H1 (cell line): ENCODE data around the gene APP. TPM values are rescaled to one million over a fixed set of nuclear protein-coding genes. Genes with fewer than 3 reads are reported as not detected.

ENCODE experiments used
- BCL11A ChIP-seq, 2 experiments: IDR thresholded peaks; one replicate each; pipeline ENCODE4 v1.6.1; 2011; ENCODE audit warnings: low read depth in 2 of 2, low read length in 2 of 2, mild to moderate bottlenecking in 2 of 2
- EGR1 ChIP-seq: IDR thresholded peaks from 2 replicates; pipeline ENCODE4 v1.6.1; 2011; ENCODE audit warnings: low read depth, low read length, borderline replicate concordance
- EZH2 ChIP-seq: fragments of 200-600 bp; sonication (generic); IDR thresholded peaks from 2 replicates; pipeline ENCODE4 v1.7.1; 2012; ENCODE audit warnings: low read depth, mild to moderate bottlenecking, moderate library complexity, low read length, inconsistent platforms; ENCODE audit not compliant: severe bottlenecking
- HDAC6 ChIP-seq: IDR thresholded peaks from one replicate; pipeline ENCODE4 v1.7.1; 2012; ENCODE audit warnings: low read depth, mild to moderate bottlenecking, inconsistent platforms, low read length, moderate library complexity
- POLR2AphosphoS5 ChIP-seq: IDR thresholded peaks from 2 replicates; pipeline ENCODE4 v1.6.1; 2011; ENCODE audit warnings: low read depth, low read length
- polyA plus RNA-seq, 7 experiments: library from polyadenylated mRNA; depleted of rRNA in 3 of 7; stranded (reverse) in 5 of 7; unstranded in 2 of 7; fragments of >200 nt in 5 of 7; fragments of 200-250 nt in 2 of 7; gene quantifications; 1 replicate in 5 of 7; 2 replicates in 1 of 7; 4 replicates in 1 of 7; pipeline versions ENCODE4 v1.2.1 to v1.2.3, GENCODE V29; 2011 to 2013; ENCODE audit warnings: missing spikeins in 2 of 7, mixed read lengths in 2 of 7
- total RNA-seq: library from RNA; stranded (reverse); fragmentation: NEBNext Ultra II Directional; extraction: Animal tissue kit (Norgen Biotek cat#: 25700); gene quantifications from 2 replicates; pipeline ENCODE4 v1.2.1, GENCODE V29; 2021
- TF ChIP-seq, protein P1 (sequence below): IDR thresholded peaks from 2 replicates; pipeline ENCODE4 v1.6.1; 2012; ENCODE audit warnings: low read length, inconsistent platforms
- TF ChIP-seq, protein P2 (sequence below): fragments of 300-600 bp; sonication (generic); IDR thresholded peaks from 2 replicates; pipeline ENCODE4 v1.7.1; 2012; ENCODE audit warnings: low read length, moderate library complexity, mild to moderate bottlenecking, inconsistent platforms; ENCODE audit not compliant: insufficient replicate concordance
- TF ChIP-seq, protein P3 (sequence below): IDR thresholded peaks from 2 replicates; pipeline ENCODE4 v1.6.1; 2012; ENCODE audit warnings: inconsistent platforms

Gene APP
- total and polyA plus RNA-seq, 2 of the 8 experiments (the other 6 are each of a cell fraction or from before 2014, with no cell fraction given): 375 to 551 TPM

GRCh38 chr21:26170471-26171257 is at the start of gene APP (continued):
- TF ChIP-seq, protein P1, sequence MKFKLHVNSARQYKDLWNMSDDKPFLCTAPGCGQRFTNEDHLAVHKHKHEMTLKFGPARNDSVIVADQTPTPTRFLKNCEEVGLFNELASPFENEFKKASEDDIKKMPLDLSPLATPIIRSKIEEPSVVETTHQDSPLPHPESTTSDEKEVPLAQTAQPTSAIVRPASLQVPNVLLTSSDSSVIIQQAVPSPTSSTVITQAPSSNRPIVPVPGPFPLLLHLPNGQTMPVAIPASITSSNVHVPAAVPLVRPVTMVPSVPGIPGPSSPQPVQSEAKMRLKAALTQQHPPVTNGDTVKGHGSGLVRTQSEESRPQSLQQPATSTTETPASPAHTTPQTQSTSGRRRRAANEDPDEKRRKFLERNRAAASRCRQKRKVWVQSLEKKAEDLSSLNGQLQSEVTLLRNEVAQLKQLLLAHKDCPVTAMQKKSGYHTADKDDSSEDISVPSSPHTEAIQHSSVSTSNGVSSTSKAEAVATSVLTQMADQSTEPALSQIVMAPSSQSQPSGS: no peak
- TF ChIP-seq EGR1 (no peak), HDAC6 (no peak), EZH2 (no peak), POLR2AphosphoS5 (peak; percentile 90; the same call in 1 of the 2 replicates), BCL11A (IDR thresholded peaks at IDR 0.05; ENCODE audit: low read depth in 2 of 2, low read length in 2 of 2) (no peak)
- TF ChIP-seq, protein P2, sequence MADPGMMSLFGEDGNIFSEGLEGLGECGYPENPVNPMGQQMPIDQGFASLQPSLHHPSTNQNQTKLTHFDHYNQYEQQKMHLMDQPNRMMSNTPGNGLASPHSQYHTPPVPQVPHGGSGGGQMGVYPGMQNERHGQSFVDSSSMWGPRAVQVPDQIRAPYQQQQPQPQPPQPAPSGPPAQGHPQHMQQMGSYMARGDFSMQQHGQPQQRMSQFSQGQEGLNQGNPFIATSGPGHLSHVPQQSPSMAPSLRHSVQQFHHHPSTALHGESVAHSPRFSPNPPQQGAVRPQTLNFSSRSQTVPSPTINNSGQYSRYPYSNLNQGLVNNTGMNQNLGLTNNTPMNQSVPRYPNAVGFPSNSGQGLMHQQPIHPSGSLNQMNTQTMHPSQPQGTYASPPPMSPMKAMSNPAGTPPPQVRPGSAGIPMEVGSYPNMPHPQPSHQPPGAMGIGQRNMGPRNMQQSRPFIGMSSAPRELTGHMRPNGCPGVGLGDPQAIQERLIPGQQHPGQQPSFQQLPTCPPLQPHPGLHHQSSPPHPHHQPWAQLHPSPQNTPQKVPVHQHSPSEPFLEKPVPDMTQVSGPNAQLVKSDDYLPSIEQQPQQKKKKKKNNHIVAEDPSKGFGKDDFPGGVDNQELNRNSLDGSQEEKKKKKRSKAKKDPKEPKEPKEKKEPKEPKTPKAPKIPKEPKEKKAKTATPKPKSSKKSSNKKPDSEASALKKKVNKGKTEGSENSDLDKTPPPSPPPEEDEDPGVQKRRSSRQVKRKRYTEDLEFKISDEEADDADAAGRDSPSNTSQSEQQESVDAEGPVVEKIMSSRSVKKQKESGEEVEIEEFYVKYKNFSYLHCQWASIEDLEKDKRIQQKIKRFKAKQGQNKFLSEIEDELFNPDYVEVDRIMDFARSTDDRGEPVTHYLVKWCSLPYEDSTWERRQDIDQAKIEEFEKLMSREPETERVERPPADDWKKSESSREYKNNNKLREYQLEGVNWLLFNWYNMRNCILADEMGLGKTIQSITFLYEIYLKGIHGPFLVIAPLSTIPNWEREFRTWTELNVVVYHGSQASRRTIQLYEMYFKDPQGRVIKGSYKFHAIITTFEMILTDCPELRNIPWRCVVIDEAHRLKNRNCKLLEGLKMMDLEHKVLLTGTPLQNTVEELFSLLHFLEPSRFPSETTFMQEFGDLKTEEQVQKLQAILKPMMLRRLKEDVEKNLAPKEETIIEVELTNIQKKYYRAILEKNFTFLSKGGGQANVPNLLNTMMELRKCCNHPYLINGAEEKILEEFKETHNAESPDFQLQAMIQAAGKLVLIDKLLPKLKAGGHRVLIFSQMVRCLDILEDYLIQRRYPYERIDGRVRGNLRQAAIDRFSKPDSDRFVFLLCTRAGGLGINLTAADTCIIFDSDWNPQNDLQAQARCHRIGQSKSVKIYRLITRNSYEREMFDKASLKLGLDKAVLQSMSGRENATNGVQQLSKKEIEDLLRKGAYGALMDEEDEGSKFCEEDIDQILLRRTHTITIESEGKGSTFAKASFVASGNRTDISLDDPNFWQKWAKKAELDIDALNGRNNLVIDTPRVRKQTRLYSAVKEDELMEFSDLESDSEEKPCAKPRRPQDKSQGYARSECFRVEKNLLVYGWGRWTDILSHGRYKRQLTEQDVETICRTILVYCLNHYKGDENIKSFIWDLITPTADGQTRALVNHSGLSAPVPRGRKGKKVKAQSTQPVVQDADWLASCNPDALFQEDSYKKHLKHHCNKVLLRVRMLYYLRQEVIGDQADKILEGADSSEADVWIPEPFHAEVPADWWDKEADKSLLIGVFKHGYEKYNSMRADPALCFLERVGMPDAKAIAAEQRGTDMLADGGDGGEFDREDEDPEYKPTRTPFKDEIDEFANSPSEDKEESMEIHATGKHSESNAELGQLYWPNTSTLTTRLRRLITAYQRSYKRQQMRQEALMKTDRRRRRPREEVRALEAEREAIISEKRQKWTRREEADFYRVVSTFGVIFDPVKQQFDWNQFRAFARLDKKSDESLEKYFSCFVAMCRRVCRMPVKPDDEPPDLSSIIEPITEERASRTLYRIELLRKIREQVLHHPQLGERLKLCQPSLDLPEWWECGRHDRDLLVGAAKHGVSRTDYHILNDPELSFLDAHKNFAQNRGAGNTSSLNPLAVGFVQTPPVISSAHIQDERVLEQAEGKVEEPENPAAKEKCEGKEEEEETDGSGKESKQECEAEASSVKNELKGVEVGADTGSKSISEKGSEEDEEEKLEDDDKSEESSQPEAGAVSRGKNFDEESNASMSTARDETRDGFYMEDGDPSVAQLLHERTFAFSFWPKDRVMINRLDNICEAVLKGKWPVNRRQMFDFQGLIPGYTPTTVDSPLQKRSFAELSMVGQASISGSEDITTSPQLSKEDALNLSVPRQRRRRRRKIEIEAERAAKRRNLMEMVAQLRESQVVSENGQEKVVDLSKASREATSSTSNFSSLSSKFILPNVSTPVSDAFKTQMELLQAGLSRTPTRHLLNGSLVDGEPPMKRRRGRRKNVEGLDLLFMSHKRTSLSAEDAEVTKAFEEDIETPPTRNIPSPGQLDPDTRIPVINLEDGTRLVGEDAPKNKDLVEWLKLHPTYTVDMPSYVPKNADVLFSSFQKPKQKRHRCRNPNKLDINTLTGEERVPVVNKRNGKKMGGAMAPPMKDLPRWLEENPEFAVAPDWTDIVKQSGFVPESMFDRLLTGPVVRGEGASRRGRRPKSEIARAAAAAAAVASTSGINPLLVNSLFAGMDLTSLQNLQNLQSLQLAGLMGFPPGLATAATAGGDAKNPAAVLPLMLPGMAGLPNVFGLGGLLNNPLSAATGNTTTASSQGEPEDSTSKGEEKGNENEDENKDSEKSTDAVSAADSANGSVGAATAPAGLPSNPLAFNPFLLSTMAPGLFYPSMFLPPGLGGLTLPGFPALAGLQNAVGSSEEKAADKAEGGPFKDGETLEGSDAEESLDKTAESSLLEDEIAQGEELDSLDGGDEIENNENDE: no peak
- TF ChIP-seq, protein P3, sequence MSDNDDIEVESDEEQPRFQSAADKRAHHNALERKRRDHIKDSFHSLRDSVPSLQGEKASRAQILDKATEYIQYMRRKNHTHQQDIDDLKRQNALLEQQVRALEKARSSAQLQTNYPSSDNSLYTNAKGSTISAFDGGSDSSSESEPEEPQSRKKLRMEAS: peak; percentile 72
